Peyer's patch (tissue), 4 donors: ENCODE measurements around the gene WHAMM. TPM values are rescaled to one million over a fixed set of nuclear protein-coding genes. Genes with fewer than 3 reads are reported as not detected.

Experiments
- DNase-seq, 3 donors: peaks; one replicate each; pipeline ENCODE4 v3.0.0-alpha.2; 2017 to 2019
- H3K27ac ChIP-seq, 4 donors: fragments of 200-600 bp; sonication (generic); one replicate each; pipeline ENCODE4 v1.5.1; 2016 to 2019
- H3K27me3 ChIP-seq, 2 donors: fragments of 200-600 bp; sonication (generic); one replicate each; pipeline ENCODE4 v1.5.1; 2019
- H3K36me3 ChIP-seq, 3 donors: fragments of 200-600 bp; sonication (generic); one replicate each; pipeline ENCODE4 v1.5.1; 2016 to 2019
- H3K4me1 ChIP-seq, 4 donors: fragments of 200-600 bp; sonication (generic); one replicate each; pipeline ENCODE4 v1.5.1; 2016 to 2019
- H3K4me3 ChIP-seq, 4 donors: fragments of 200-600 bp; sonication (generic); 1 replicate in 3 of 4; 2 replicates in 1 of 4; pipeline ENCODE4 v1.5.1; 2016 to 2019; ENCODE audit warnings: mild to moderate bottlenecking in 1 of 4
- H3K9me3 ChIP-seq, 4 donors: fragments of 200-600 bp; sonication (generic); one replicate each; pipeline ENCODE4 v1.5.1; 2016 to 2019; ENCODE audit warnings: mild to moderate bottlenecking in 1 of 4
- POLR2A ChIP-seq, 2 donors: fragments of 450-650 bp; IDR thresholded peaks; one replicate each; pipeline ENCODE4 v1.5.1; 2017; ENCODE audit warnings: antibody characterized with exemption in 2 of 2, mild to moderate bottlenecking in 2 of 2, moderate library complexity in 2 of 2
- total RNA-seq, 4 donors: library from RNA; depleted of rRNA; stranded (reverse); fragments of >200 nt; gene quantifications; one replicate each; pipeline ENCODE4 v1.1.0, GENCODE V29; 2016
- TF ChIP-seq, protein P1 (sequence below), 6 experiments: fragments of 450-650 bp in 4 of 6; fragments of 200-600 bp in 2 of 6; sonication (generic) in 1 of 6; IDR thresholded peaks; one replicate each; pipeline ENCODE4 v1.5.1; 2017 to 2019; ENCODE audit warnings: antibody characterized with exemption in 6 of 6, mild to moderate bottlenecking in 3 of 6, moderate library complexity in 1 of 6

The WHAMM gene
- total RNA-seq, 4 donors from 2014 or later, result 8.6 to 16.0 (median 13.2) TPM

GRCh38 chr15:82804575-82804949 is 4.9 kb upstream of the WHAMM start:
- H3K27me3 ChIP-seq, result no peaks in the 10 kb centered on the region
- peaks cover 0 to 5% (median 0%) of the 10 kb centered on the region in 4 donors for H3K4me1 ChIP-seq

DNA sequence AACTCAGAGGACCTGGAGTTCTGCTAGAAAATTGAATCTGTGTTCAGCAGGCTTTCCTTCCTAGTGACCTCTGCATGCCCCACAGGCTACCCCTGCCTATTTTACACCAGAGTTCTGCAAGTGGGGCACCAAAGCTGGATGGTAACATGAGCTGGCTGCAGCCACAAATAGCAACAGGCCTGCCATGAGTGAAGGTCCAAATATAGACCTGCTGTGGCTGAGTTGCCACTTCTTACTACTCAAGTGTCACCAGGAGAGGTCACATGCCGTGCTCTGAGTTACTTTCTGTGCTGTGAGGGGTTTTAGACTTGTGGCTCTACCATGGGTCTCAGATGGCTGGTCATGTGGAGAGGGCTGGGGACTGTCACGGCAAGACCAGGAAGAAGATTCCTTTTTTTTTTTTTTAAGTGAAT is 3.4 kb upstream of the WHAMM start, which contains the start of gene FSD2:
FSD2 (minus strand) TSS at position 76 of the 413 bp plus-strand sequence. CDS start 18,679 bp downstream, outside the sequence.
- peak in 2 of 3 donors; percentile 62 to 68 for DNase-seq
- peaks cover 0 to 5% (median 0%) of the 10 kb centered on the region in 4 donors for H3K4me1 ChIP-seq

More at GRCh38 chr15:82804575-82804949, 4.9 kb upstream of the WHAMM start:
- DNase-seq, result no peak
- Histone ChIP-seq H3K9me3 (no peaks in the 10 kb centered on the region), H3K27ac (no peak overlapping the region), H3K4me3 (no peak overlapping the region), H3K36me3 (no peaks in the 10 kb centered on the region)
- TF ChIP-seq POLR2A (IDR thresholded peaks at IDR 0.05), result no peak
- TF ChIP-seq, protein P1, sequence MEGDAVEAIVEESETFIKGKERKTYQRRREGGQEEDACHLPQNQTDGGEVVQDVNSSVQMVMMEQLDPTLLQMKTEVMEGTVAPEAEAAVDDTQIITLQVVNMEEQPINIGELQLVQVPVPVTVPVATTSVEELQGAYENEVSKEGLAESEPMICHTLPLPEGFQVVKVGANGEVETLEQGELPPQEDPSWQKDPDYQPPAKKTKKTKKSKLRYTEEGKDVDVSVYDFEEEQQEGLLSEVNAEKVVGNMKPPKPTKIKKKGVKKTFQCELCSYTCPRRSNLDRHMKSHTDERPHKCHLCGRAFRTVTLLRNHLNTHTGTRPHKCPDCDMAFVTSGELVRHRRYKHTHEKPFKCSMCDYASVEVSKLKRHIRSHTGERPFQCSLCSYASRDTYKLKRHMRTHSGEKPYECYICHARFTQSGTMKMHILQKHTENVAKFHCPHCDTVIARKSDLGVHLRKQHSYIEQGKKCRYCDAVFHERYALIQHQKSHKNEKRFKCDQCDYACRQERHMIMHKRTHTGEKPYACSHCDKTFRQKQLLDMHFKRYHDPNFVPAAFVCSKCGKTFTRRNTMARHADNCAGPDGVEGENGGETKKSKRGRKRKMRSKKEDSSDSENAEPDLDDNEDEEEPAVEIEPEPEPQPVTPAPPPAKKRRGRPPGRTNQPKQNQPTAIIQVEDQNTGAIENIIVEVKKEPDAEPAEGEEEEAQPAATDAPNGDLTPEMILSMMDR (IDR thresholded peaks at IDR 0.05), result no peak

GRCh38 chr15:82807920-82808633 is 1.4 kb upstream of the WHAMM start:
- Histone ChIP-seq H3K4me1 (peaks cover 0 to 21% (median 5%) of the 10 kb centered on the region in 4 donors), H3K36me3 (no peaks in the 10 kb centered on the region), H3K4me3 (no peak overlapping the region), H3K9me3 (no peaks in the 10 kb centered on the region), H3K27me3 (no peaks in the 10 kb centered on the region), H3K27ac (peak overlapping the region in 1 of 4 donors; percentile 97)
- DNase-seq, result no peak
- TF ChIP-seq, protein P1 (IDR thresholded peaks at IDR 0.05), result no peak
- TF ChIP-seq POLR2A (IDR thresholded peaks at IDR 0.05), result no peak

More for the DNA sequence above, 3.4 kb upstream of the WHAMM start, which contains the start of gene FSD2:
- H3K9me3 ChIP-seq, result no peaks in the 10 kb centered on the region
- H3K4me3 ChIP-seq, result no peak within 1 kb of the TSS
- H3K27ac ChIP-seq, result peak within 1 kb of the TSS in 1 of 4 donors; percentile 44
- no peaks in the 10 kb centered on the region for H3K36me3 ChIP-seq
- H3K27me3 ChIP-seq, result no peaks in the 10 kb centered on the region
- TF ChIP-seq POLR2A (IDR thresholded peaks at IDR 0.05), result no peak
- TF ChIP-seq, protein P1 (IDR thresholded peaks at IDR 0.05), result no peak

GRCh38 chr15:82808634-82809041 is 790 bp upstream of the WHAMM start:
- Histone ChIP-seq H3K4me3 (peak overlapping the region in 1 of 4 donors; percentile 91), H3K4me1 (peaks cover 0 to 21% (median 5%) of the 10 kb centered on the region in 4 donors), H3K9me3 (no peaks in the 10 kb centered on the region), H3K27ac (peak overlapping the region; percentile 97 to 99 (median 99)), H3K36me3 (peaks cover 0 to under 1% (median 0%) of the 10 kb centered on the region in 3 donors), H3K27me3 (no peaks in the 10 kb centered on the region)
- TF ChIP-seq, protein P1 (IDR thresholded peaks at IDR 0.05), result no peak
- no peak for TF ChIP-seq POLR2A (IDR thresholded peaks at IDR 0.05)
- DNase-seq, result no peak

DNA sequence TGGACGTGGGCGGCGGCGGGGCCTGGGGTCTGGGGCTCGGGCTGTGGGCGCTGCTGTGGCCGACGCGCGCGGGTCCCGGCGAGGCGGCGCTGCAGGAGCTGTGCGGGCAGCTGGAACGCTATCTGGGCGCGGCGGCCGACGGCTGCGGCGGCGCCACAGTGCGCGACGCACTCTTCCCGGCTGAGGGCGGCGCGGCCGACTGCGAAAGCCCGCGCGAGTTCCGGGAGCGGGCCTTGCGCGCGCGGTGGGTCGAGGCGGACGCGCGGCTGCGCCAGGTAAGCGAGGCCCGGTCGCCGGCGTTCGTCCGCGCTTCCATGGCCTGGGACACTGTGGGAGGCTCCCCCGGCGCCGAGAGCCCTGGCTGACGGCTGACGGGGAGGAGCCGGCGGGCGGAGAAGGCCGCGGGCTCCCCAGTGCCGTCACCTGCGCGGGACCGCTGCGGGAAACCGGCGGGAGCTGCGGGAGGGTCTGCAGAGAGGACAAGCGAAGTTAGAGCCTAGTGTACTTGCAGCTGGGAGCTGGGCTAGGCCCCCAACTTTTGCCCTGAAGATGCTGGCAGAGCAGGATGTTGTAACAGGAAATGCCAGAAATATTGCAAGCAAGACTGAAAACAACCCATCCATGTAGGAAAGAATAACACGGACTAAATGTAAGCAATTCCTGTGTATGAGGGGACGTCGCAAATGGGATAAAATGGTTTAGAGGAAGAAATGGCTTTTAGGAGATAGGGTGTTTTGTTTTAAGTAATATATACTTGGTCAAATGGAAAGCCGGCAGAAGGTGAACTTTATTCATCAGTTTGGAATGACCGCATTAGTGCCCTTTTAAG is 847 bp downstream of the WHAMM start:
- peaks cover 0 to 21% (median 5%) of the 10 kb centered on the region in 4 donors for H3K4me1 ChIP-seq
- peak; percentile 30 to 72 (median 61) for DNase-seq
- no peaks in the 10 kb centered on the region for H3K27me3 ChIP-seq
- peaks cover 0 to 10% (median 0%) of the 10 kb centered on the region in 3 donors for H3K36me3 ChIP-seq
- peak overlapping the region; percentile 88 to 95 (median 92) for H3K4me3 ChIP-seq
- peak overlapping the region; percentile 97 to 99 (median 99) for H3K27ac ChIP-seq
- H3K9me3 ChIP-seq, result no peaks in the 10 kb centered on the region
- TF ChIP-seq POLR2A (IDR thresholded peaks at IDR 0.05), result peak in 1 of 2 donors; percentile 12
- TF ChIP-seq, protein P1 (IDR thresholded peaks at IDR 0.05), result peak in 1 of 6 experiments; percentile 1
